Lower lobe of right lung (tissue), 2 donors: ENCODE results near the gene RPH3AL. TPM values are rescaled to one million over a fixed set of nuclear protein-coding genes. Genes with fewer than 3 reads are reported as not detected.

Experiments
- ATAC-seq, 2 donors: fragments of 200-7000 bp; cut with Tn5 transposase; one replicate each; pipeline ENCODE4 v1.9.1; 2020 to 2022; ENCODE audit warnings: mild to moderate bottlenecking in 2 of 2, moderate library complexity in 2 of 2
- DNase-seq: peaks from one replicate; pipeline ENCODE4 v3.0.0-alpha.2; 2020
- H3K27ac ChIP-seq: fragments of 200-600 bp; one replicate; pipeline ENCODE4 v1.8.0; 2022
- H3K27me3 ChIP-seq: fragments of 200-600 bp; one replicate; pipeline ENCODE4 v1.8.0; 2022; ENCODE audit warnings: low read depth
- H3K36me3 ChIP-seq: fragments of 200-600 bp; one replicate; pipeline ENCODE4 v1.8.0; 2022; ENCODE audit warnings: mild to moderate bottlenecking
- H3K4me1 ChIP-seq: fragments of 200-600 bp; one replicate; pipeline ENCODE4 v1.8.0; 2022
- H3K4me3 ChIP-seq: fragments of 200-600 bp; one replicate; pipeline ENCODE4 v1.8.0; 2022; ENCODE audit warnings: mild to moderate bottlenecking
- H3K9me3 ChIP-seq: fragments of 200-600 bp; one replicate; pipeline ENCODE4 v1.8.0; 2022
- CTCF ChIP-seq: fragments of 200-600 bp; IDR thresholded peaks from one replicate; pipeline ENCODE4 v1.8.0; 2022; ENCODE audit warnings: antibody characterized with exemption, mild to moderate bottlenecking
- intact Hi-C: fragments of 100-400 bp; cut with DNase I; formaldehyde crosslinking; loops from one replicate; pipeline ENCODE4 v1.11.0; 2022
- total RNA-seq: library from RNA; stranded (reverse); fragmentation: NEBNext Ultra II Directional; extraction: Animal tissue kit (Norgen Biotek cat#: 25700); gene quantifications from one replicate; pipeline ENCODE4 v1.2.1, GENCODE V29; 2021
- donor health status: DM: no; HTN: yes; CAD: no; lungs with severe emphysema.

The RPH3AL gene
- total RNA-seq, 1 donor from 2014 or later, result 38.7 TPM

- no peak overlapping the region for H3K4me3 ChIP-seq
- peaks cover 48% of the 10 kb centered on the region for H3K4me1 ChIP-seq
- no peak for ATAC-seq
- intact Hi-C loops, result no loop called here
- H3K27me3 ChIP-seq, result no peaks in the 10 kb centered on the region
- DNase-seq, result no peak
- no peak overlapping the region for H3K27ac ChIP-seq
- no peaks in the 10 kb centered on the region for H3K36me3 ChIP-seq
- H3K9me3 ChIP-seq, result no peaks in the 10 kb centered on the region
- TF ChIP-seq CTCF, result no peak
Measured at GRCh38 chr17:337453-337852, 15.2 kb downstream of the RPH3AL start.

GRCh38 chr17:337022-337420, 15.6 kb downstream of the RPH3AL start:
- DNase-seq (no peak), ATAC-seq (no peak)
- H3K27ac ChIP-seq, result no peak overlapping the region
- no peaks in the 10 kb centered on the region for H3K27me3 ChIP-seq
- H3K9me3 ChIP-seq, result no peaks in the 10 kb centered on the region
- intact Hi-C loops, result no loop called here
- peaks cover 48% of the 10 kb centered on the region for H3K4me1 ChIP-seq
- no peak for TF ChIP-seq CTCF
- no peak overlapping the region for H3K4me3 ChIP-seq
- no peaks in the 10 kb centered on the region for H3K36me3 ChIP-seq

GRCh38 chr17:336110-337021, 16.2 kb downstream of the RPH3AL start:
- Histone ChIP-seq H3K4me3 (no peak overlapping the region), H3K36me3 (no peaks in the 10 kb centered on the region), H3K27ac (peak overlapping the region; percentile 49), H3K4me1 (peaks cover 48% of the 10 kb centered on the region), H3K9me3 (no peaks in the 10 kb centered on the region), H3K27me3 (no peaks in the 10 kb centered on the region)
- ATAC-seq, result peak; percentile 52 to 66
- intact Hi-C loops, result no loop called here
- TF ChIP-seq CTCF, result no peak
- peak; percentile 86 for DNase-seq

- Histone ChIP-seq H3K4me3 (no peak overlapping the region), H3K4me1 (peaks cover 48% of the 10 kb centered on the region), H3K36me3 (no peaks in the 10 kb centered on the region), H3K27me3 (no peaks in the 10 kb centered on the region), H3K9me3 (no peaks in the 10 kb centered on the region), H3K27ac (peak overlapping the region; percentile 49)
- intact Hi-C loops, result no loop called here
- no peak for DNase-seq
- no peak for ATAC-seq
- no peak for TF ChIP-seq CTCF
Measured at GRCh38 chr17:335691-336090, 16.9 kb downstream of the RPH3AL start.

- no peaks in the 10 kb centered on the region for H3K36me3 ChIP-seq
- intact Hi-C loops, result no loop called here
- H3K27me3 ChIP-seq, result no peaks in the 10 kb centered on the region
- no peak for ATAC-seq
- no peak for TF ChIP-seq CTCF
- no peak overlapping the region for H3K27ac ChIP-seq
- peaks cover 48% of the 10 kb centered on the region for H3K4me1 ChIP-seq
- no peaks in the 10 kb centered on the region for H3K9me3 ChIP-seq
- no peak for DNase-seq
- H3K4me3 ChIP-seq, result no peak overlapping the region
Measured at GRCh38 chr17:334974-335481, 17.6 kb downstream of the RPH3AL start.
